Mesodermal cell (in vitro differentiated cells): ENCODE results near the gene TLR6.

Experiments used
- H3K27ac ChIP-seq: 2 replicates; pipeline ENCODE4 v1.7.0; 2013; ENCODE audit warnings: mild to moderate bottlenecking, low read depth, low read length, moderate library complexity; ENCODE audit not compliant: severe bottlenecking
- H3K36me3 ChIP-seq: 2 replicates; pipeline ENCODE4 v1.7.1; 2013; ENCODE audit warnings: mild to moderate bottlenecking, low read length, moderate library complexity; ENCODE audit not compliant: control insufficient read depth, insufficient read depth
- H3K4me1 ChIP-seq: one replicate; pipeline ENCODE4 v1.7.1; 2013; ENCODE audit warnings: mild to moderate bottlenecking, low read length; ENCODE audit not compliant: insufficient read depth, control insufficient read depth, poor library complexity, severe bottlenecking
- H3K4me3 ChIP-seq: 2 replicates; pipeline ENCODE4 v1.7.0; 2013; ENCODE audit warnings: low read length, control low read depth, mild to moderate bottlenecking; ENCODE audit not compliant: insufficient read depth, poor library complexity, severe bottlenecking; ENCODE audit errors: extremely low read depth
- H3K9me3 ChIP-seq: 2 replicates; pipeline ENCODE4 v1.7.1; 2013; ENCODE audit warnings: mild to moderate bottlenecking, low read length, moderate library complexity; ENCODE audit not compliant: control insufficient read depth
- WGBS, 2 experiments: methylation state at CpG; one replicate each; pipeline ENCODE4 v1.1.5; 2013; ENCODE audit warnings: missing lambda C conversion rate in 2 of 2; ENCODE audit not compliant: insufficient coverage in 2 of 2; 5-methylcytosine and 5-hydroxymethylcytosine counted together

TLR6 gene

DNA sequence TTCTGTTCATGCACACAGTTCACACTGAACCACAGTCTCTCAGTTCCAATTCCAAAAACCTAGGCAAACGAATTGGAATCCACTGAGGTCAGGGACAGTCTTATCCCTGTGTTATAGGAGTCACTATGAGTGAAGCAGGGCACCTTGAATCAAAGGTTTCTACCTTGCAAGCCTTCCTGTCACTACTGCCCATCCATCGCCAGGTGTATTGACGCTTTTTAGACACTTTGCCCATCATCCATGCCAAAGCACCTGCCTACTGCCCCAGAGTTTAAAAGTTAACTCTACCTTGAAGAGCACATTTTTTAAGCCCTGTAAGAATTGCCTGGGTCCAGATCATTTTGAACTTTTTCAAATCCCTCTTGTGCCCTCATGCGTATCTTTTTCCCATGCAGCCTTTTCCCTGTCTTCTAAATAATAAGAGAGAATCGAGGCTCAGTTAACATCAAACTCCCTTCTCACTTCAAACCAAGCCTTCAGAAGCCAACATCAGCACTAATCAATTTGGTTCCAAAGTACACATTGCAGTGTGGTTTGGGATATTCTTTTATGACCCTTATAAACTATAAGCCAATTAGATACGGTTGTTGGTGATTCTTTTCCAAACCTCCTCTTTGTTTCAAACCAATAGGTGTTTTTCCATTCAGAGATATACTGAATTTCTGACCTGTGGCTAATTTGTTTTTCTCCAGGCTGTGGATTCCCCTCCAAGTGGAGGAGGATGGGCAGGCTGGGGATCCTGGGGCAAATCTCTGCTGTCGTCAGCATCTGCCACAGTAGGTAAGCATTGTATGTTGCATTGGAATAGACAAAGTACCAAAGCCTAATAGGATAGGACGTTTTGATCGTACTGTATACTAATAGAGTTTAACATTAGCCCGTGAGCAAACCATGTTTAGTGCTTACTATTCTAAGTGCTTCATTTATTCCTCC is 34.7 kb upstream of the TLR6 start:
- peaks cover 12% of the 10 kb centered on the region for H3K4me1 ChIP-seq
- no peak overlapping the region for H3K4me3 ChIP-seq
- peaks cover 76% of the 10 kb centered on the region for H3K36me3 ChIP-seq
- H3K9me3 ChIP-seq = peaks cover 5% of the 10 kb centered on the region
- H3K27ac ChIP-seq = no peak overlapping the region
- WGBS, 2 experiments = 93 to 99% methylated on average over 7 of the region's 10 CpGs

GRCh38 chr4:38889143-38889542 is 32.5 kb upstream of the TLR6 start:
- H3K4me3 ChIP-seq = no peak overlapping the region
- peaks cover 12% of the 10 kb centered on the region for H3K4me1 ChIP-seq
- H3K9me3 ChIP-seq = peaks cover 5% of the 10 kb centered on the region
- H3K27ac ChIP-seq = peak overlapping the region; percentile 68
- 100% methylated on average over 1 of the region's 1 CpG; no CpG with 5 or more reads in 1 of the 2 experiments for WGBS, 2 experiments
- peaks cover 66% of the 10 kb centered on the region for H3K36me3 ChIP-seq

DNA sequence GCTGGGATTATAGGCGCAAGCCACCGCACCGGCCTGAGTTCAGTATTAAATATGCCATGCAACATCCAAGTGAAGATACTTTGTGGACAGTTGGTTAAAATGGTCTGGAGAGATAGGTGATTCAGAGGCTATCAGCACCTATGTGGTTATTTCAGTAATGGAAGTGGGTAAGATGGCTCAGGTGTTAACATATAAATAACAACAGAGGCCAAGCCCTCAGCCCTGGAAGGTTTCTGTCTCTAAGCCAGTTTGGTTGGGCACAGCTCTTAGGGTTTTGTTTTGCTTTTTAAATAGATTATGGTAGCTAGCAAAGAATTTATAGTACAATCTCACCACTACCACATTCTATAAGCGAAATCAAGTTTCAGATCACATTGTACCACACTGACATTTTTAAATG is 27.6 kb upstream of the TLR6 start:
- H3K36me3 ChIP-seq = peaks cover 60% of the 10 kb centered on the region
- no peak overlapping the region for H3K27ac ChIP-seq
- no peaks in the 10 kb centered on the region for H3K9me3 ChIP-seq
- no peaks in the 10 kb centered on the region for H3K4me1 ChIP-seq
- WGBS, 2 experiments = 100% methylated on average over 3 of the region's 4 CpGs
- no peak overlapping the region for H3K4me3 ChIP-seq

DNA sequence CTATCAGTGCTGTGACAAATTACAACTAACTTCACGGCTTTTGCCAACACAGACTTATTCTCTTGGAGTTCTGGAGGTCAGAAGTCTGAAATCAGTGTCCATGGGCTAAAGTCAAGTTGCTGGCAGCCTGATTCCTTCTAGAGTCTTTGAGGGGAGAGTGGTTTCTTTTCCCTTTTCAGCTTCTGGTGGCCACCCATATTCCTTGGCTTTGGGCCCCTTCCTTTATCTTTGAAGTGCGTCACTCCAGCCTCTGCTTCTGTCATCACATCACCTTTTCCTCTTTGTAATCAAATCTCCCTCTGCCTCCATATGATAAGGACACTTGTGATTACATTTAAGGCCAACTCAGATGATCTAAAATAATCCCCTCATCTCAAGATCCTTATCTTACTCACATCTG is 20.0 kb upstream of the TLR6 start:
- Histone ChIP-seq H3K4me1 (peaks cover 15% of the 10 kb centered on the region), H3K4me3 (no peak overlapping the region), H3K9me3 (no peaks in the 10 kb centered on the region), H3K27ac (no peak overlapping the region), H3K36me3 (peaks cover 86% of the 10 kb centered on the region)
- WGBS, 2 experiments = 88 to 100% methylated on average over 1 of the region's 2 CpGs

GRCh38 chr4:38873290-38873944 is 16.8 kb upstream of the TLR6 start:
- Histone ChIP-seq H3K36me3 (peaks cover 82% of the 10 kb centered on the region), H3K27ac (no peak overlapping the region)
- 95 to 98% methylated on average over 4 of the region's 5 CpGs for WGBS, 2 experiments

DNA sequence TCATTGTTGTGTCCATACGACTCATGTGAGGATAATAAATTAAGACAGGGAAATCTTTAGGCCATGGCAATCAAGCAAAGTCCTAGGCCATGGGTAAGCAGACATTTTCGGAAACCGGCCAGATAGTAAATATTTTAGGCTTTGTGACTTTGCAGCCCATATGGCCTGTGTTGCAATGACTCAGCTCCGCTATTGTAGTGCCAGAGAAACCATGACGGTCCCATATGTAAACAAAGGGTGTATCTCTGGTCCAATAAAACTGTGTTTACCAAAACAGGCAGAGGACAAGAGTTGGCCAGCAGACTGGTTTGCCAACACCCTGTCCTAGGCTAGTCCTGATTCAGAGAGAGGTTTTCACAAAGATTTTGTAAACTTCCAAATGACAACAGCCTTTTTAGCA is 16.0 kb upstream of the TLR6 start:
- Histone ChIP-seq H3K9me3 (no peaks in the 10 kb centered on the region), H3K4me1 (peaks cover 30% of the 10 kb centered on the region), H3K4me3 (no peak overlapping the region), H3K27ac (peak overlapping the region; percentile 8), H3K36me3 (peaks cover 75% of the 10 kb centered on the region)
- 79 to 91% methylated on average over 4 to 5 of the region's 5 CpGs for WGBS, 2 experiments

More at GRCh38 chr4:38873290-38873944, 16.8 kb upstream of the TLR6 start:
- peaks cover 30% of the 10 kb centered on the region for H3K4me1 ChIP-seq
- no peaks in the 10 kb centered on the region for H3K9me3 ChIP-seq
- H3K4me3 ChIP-seq = no peak overlapping the region

DNA sequence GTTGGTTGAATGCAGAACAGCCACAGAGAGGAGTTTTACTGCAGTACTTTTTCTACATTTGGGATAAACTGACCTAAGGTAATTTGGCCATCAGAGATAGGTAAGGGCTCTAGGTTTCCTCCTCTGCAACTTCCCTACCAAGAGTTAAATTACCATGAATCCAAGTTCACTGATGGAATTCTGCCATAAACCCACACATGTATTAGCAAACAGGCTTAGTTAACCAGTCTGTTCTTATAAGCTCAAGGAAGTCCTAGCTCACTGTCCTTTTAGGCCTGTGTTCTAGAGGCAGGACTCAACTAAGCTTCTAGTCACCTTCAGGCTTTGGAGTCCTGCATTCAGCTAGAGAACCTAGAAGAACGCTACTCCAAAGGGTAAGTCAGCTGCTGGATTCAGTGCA is 15.0 kb upstream of the TLR6 start:
- WGBS, 2 experiments = 92 to 100% methylated on average over 1 of the region's 1 CpG
- peaks cover 65% of the 10 kb centered on the region for H3K36me3 ChIP-seq
- H3K9me3 ChIP-seq = no peaks in the 10 kb centered on the region
- peaks cover 33% of the 10 kb centered on the region for H3K4me1 ChIP-seq
- H3K4me3 ChIP-seq = no peak overlapping the region
- H3K27ac ChIP-seq = no peak overlapping the region

- Histone ChIP-seq H3K27ac (no peak overlapping the region), H3K36me3 (peaks cover 51% of the 10 kb centered on the region), H3K4me3 (no peak overlapping the region), H3K9me3 (no peaks in the 10 kb centered on the region), H3K4me1 (peaks cover 33% of the 10 kb centered on the region)
- 93 to 98% methylated on average over 5 to 6 of the region's 7 CpGs for WGBS, 2 experiments
Measured at GRCh38 chr4:38870098-38870808, 13.6 kb upstream of the TLR6 start.

GRCh38 chr4:38869511-38869910 is 12.9 kb upstream of the TLR6 start:
- H3K36me3 ChIP-seq = peaks cover 49% of the 10 kb centered on the region
- no peaks in the 10 kb centered on the region for H3K9me3 ChIP-seq
- peak overlapping the region; percentile 66 for H3K4me3 ChIP-seq
- WGBS, 2 experiments = 86 to 100% methylated on average over 1 to 2 of the region's 2 CpGs
- H3K4me1 ChIP-seq = peaks cover 33% of the 10 kb centered on the region
- peak overlapping the region; percentile 41 for H3K27ac ChIP-seq

DNA sequence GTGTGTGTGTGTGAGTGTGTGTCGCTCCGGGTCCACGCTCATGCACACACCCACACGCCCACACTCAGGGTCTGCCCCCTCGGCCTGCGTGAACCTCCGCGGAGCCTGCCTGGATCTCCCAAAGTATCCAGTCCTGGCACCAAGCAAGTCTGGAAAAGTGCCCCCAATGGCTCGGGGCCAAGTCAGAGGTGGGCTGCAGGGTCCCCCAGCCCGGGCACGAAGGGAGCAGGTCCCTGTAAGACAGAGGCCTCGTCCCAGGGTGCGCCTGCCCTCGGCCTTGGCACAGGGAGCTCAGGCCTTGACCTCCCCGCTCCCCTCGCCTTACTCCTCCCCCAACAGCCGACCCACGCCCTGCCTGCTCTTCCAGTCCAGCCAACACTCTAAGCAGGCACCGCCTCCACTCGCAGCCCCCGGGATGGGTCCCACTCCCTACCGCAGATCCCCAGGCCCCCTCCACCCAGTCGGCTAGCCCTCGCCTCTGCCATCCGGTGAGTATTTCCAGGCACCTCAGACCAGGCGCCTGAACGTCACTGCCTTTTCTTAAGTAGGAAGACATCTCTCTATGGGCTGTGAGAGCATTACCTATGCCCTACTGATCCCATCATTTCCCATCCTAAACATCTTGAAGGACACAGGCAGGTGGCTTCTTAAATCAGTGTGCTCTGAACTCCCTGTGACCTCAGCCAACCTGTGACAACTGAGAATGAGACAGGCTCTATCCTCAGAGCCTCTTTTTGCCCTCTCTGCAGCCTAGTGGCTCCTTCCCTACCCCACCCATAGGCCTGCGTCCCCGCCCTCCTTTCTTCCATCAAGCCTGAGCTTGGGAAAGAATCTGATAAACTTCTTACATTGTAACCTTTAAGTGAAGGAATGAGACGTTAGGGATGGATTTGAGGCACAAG is 11.7 kb upstream of the TLR6 start:
- peak overlapping the region; percentile 66 for H3K4me3 ChIP-seq
- H3K36me3 ChIP-seq = peaks cover 42% of the 10 kb centered on the region
- H3K9me3 ChIP-seq = no peaks in the 10 kb centered on the region
- H3K27ac ChIP-seq = peak overlapping the region; percentile 93
- H3K4me1 ChIP-seq = peaks cover 33% of the 10 kb centered on the region
- WGBS, 2 experiments = 14 to 18% methylated on average over 17 to 22 of the region's 30 CpGs
